NCI-H2081 (cell line): ENCODE results near the gene RBM18.

Source experiments
- DNase-seq, 2 experiments: peaks; one replicate each; lab custom pipeline; 2025; lab: John Stamatoyannopoulos, UW

Gene RBM18

GRCh38 chr9:122204055-122204454 is 60.6 kb downstream of the RBM18 start:
- DNase-seq, result no peak

- no peak for DNase-seq
These were observed 62.5 kb downstream of the RBM18 start for GRCh38 chr9:122202111-122202510.

GRCh38 chr9:122201641-122202040 is 63.0 kb downstream of the RBM18 start:
- no peak for DNase-seq

- DNase-seq, result no peak
These were observed 63.6 kb downstream of the RBM18 start for GRCh38 chr9:122200960-122201595.

- DNase-seq, result no peak
These were observed 66.8 kb downstream of the RBM18 start for GRCh38 chr9:122197882-122198281.

- DNase-seq, result peak; percentile 60 to 84
These were observed 67.2 kb downstream of the RBM18 start for GRCh38 chr9:122197426-122197825.

GRCh38 chr9:122195875-122196274 is 68.8 kb downstream of the RBM18 start:
- DNase-seq, result no peak

GRCh38 chr9:122193651-122194050 is 71.0 kb downstream of the RBM18 start:
- DNase-seq, result no peak

GRCh38 chr9:122192914-122193525 is 71.6 kb downstream of the RBM18 start:
- DNase-seq, result no peak

GRCh38 chr9:122192261-122192875 is 72.3 kb downstream of the RBM18 start:
- DNase-seq, result no peak

GRCh38 chr9:122191584-122191983 is 73.1 kb downstream of the RBM18 start:
- DNase-seq, result no peak

GRCh38 chr9:122190597-122191381 is 73.9 kb downstream of the RBM18 start:
- DNase-seq, result no peak

- DNase-seq, result no peak
These were observed 76.3 kb downstream of the RBM18 start for GRCh38 chr9:122188369-122188768.
